HepG2 (cell line): Measurements from ENCODE around the gene SETD2.

Source experiments
- POLR2A ChIP-seq, 2 experiments: IDR thresholded peaks; 2 replicates each; pipeline ENCODE4 v1.6.1; 2011; ENCODE audit warnings: low read depth in 2 of 2, low read length in 2 of 2, mild to moderate bottlenecking in 1 of 2, moderate library complexity in 1 of 2; ENCODE audit not compliant: insufficient read depth in 1 of 2
- TF ChIP-seq, protein P1 (sequence below): IDR thresholded peaks from 2 replicates; pipeline ENCODE4 v1.6.1; 2016; ENCODE audit warnings: control low read depth

GRCh38 chr3:47000198-47000815 is 163.6 kb downstream of the SETD2 start:
- TF ChIP-seq POLR2A (IDR thresholded peaks at IDR 0.05; ENCODE audit: insufficient read depth in 1 of 2, low read depth in 2 of 2, low read length in 2 of 2), result no peak
- TF ChIP-seq, protein P1, sequence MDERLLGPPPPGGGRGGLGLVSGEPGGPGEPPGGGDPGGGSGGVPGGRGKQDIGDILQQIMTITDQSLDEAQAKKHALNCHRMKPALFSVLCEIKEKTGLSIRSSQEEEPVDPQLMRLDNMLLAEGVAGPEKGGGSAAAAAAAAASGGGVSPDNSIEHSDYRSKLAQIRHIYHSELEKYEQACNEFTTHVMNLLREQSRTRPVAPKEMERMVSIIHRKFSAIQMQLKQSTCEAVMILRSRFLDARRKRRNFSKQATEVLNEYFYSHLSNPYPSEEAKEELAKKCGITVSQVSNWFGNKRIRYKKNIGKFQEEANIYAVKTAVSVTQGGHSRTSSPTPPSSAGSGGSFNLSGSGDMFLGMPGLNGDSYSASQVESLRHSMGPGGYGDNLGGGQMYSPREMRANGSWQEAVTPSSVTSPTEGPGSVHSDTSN, result no peak
